ENCODE data around the gene ZC3H14.

ZC3H14 gene

DNA sequence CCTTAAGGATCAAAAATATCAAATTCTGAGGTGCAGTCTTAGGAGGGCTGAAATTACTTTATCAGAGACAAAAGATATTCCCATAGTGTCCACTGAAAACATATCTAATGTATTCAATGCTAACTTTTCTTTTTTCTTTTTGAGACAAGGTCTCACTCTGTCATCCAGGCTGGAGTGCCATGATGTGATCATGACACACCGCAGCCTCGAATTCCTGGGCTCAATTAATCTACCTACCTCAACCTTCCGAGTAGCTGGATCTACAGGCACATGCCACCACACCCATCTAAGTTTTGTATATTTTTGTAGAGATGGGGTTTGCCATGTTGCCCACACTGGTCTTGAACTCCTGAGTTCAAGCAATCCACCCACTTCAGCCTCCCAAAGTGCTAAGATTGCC is 68.3 kb downstream of the ZC3H14 start:
- no peak overlapping the region for H3K4me3 ChIP-seq (ENCODE audit: low read depth in 1 of 2, low read length in 2 of 2)
- TF ChIP-seq EZH2 (IDR thresholded peaks at IDR 0.05; ENCODE audit: borderline replicate concordance, low read depth, low read length, severe bottlenecking), result no peak
- TF ChIP-seq, protein P1, sequence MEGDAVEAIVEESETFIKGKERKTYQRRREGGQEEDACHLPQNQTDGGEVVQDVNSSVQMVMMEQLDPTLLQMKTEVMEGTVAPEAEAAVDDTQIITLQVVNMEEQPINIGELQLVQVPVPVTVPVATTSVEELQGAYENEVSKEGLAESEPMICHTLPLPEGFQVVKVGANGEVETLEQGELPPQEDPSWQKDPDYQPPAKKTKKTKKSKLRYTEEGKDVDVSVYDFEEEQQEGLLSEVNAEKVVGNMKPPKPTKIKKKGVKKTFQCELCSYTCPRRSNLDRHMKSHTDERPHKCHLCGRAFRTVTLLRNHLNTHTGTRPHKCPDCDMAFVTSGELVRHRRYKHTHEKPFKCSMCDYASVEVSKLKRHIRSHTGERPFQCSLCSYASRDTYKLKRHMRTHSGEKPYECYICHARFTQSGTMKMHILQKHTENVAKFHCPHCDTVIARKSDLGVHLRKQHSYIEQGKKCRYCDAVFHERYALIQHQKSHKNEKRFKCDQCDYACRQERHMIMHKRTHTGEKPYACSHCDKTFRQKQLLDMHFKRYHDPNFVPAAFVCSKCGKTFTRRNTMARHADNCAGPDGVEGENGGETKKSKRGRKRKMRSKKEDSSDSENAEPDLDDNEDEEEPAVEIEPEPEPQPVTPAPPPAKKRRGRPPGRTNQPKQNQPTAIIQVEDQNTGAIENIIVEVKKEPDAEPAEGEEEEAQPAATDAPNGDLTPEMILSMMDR (IDR thresholded peaks at IDR 0.05; ENCODE audit: borderline replicate concordance, extremely low read depth, low read length, poor library complexity, severe bottlenecking), result no peak
- DNase-seq (no peak), ATAC-seq (ENCODE audit: insufficient read depth, low read depth) (no peak)
- no peaks in the 10 kb centered on the region for H3K79me2 ChIP-seq (ENCODE audit: insufficient read depth, low read length)
- no peaks in the 10 kb centered on the region for H3K4me1 ChIP-seq (ENCODE audit: insufficient read depth, low read length)
- H3K9me3 ChIP-seq (ENCODE audit: insufficient read depth, low read length, severe bottlenecking), result no peaks in the 10 kb centered on the region
- H3K27ac ChIP-seq (ENCODE audit: low read length), result no peak overlapping the region
- H3K9ac ChIP-seq (ENCODE audit: low read depth, low read length), result no peak overlapping the region
- H2AFZ ChIP-seq (ENCODE audit: low read depth, low read length), result no peak overlapping the region
- H4K20me1 ChIP-seq (ENCODE audit: insufficient read depth, low read length), result no peaks in the 10 kb centered on the region
- H3K4me2 ChIP-seq (ENCODE audit: insufficient read depth, low read length), result no peak overlapping the region
- H3K27me3 ChIP-seq (ENCODE audit: insufficient read depth, low read length, poor library complexity), result no peaks in the 10 kb centered on the region
- peaks cover 5% of the 10 kb centered on the region; the same call in 1 of the 2 replicates for H3K36me3 ChIP-seq (ENCODE audit: insufficient read depth, low read length)

DNA sequence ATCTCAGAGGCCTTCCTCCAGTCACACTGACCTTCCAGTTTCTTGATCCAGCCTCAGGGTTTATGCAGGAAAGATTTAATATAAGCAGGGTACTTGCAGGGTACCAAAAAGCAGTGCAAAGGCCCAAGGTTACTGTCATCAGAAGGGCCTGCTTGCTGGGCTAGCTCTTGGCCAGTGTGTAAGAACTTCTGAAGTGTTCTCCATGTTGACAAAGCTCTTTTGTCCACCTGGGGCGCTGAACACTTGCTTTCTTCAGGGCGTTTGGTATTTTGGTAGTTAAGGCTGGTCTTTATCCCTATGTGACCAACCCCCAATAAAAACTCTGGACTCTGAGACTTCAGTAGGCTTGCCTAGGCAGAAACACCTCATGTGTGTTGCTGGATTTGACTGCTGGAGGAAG is 69.7 kb downstream of the ZC3H14 start:
- H3K9ac ChIP-seq (ENCODE audit: low read depth, low read length), result no peak overlapping the region
- ATAC-seq (ENCODE audit: insufficient read depth, low read depth) (no peak), DNase-seq (no peak)
- H3K27ac ChIP-seq (ENCODE audit: low read length), result no peak overlapping the region
- H3K4me1 ChIP-seq (ENCODE audit: insufficient read depth, low read length), result no peaks in the 10 kb centered on the region
- H4K20me1 ChIP-seq (ENCODE audit: insufficient read depth, low read length), result no peaks in the 10 kb centered on the region
- H3K4me2 ChIP-seq (ENCODE audit: insufficient read depth, low read length), result no peak overlapping the region
- H3K36me3 ChIP-seq (ENCODE audit: insufficient read depth, low read length), result no peaks in the 10 kb centered on the region; the same call in 1 of the 2 replicates
- no peak for TF ChIP-seq EZH2 (IDR thresholded peaks at IDR 0.05; ENCODE audit: borderline replicate concordance, low read depth, low read length, severe bottlenecking)
- TF ChIP-seq, protein P1 (IDR thresholded peaks at IDR 0.05; ENCODE audit: borderline replicate concordance, extremely low read depth, low read length, poor library complexity, severe bottlenecking), result no peak
- H3K9me3 ChIP-seq (ENCODE audit: insufficient read depth, low read length, severe bottlenecking), result no peaks in the 10 kb centered on the region
- no peak overlapping the region for H3K4me3 ChIP-seq (ENCODE audit: low read depth in 1 of 2, low read length in 2 of 2)
- H2AFZ ChIP-seq (ENCODE audit: low read depth, low read length), result no peak overlapping the region
- H3K79me2 ChIP-seq (ENCODE audit: insufficient read depth, low read length), result no peaks in the 10 kb centered on the region
- no peaks in the 10 kb centered on the region for H3K27me3 ChIP-seq (ENCODE audit: insufficient read depth, low read length, poor library complexity)

DNA sequence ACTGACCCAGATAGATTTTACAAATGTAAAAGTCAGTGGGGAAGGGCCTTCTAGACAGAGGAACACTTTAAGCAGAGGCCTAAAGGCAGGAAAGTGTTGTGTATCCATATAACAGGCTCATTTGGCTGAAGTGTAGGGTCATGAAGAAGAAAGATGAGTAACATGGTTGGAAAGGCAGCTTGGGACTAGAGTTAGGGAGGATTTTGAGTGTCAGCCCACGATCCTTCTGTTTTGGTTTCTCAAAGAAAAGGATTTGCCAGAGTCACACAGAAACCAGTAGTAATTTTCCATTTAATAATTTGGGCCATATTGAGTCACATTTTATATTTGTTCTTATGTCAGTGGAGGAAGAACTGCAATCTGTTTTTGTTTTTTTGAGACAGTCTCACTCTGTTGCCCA is 76.4 kb downstream of the ZC3H14 start:
- Histone ChIP-seq H3K4me2 (ENCODE audit: insufficient read depth, low read length) (no peak overlapping the region), H2AFZ (ENCODE audit: low read depth, low read length) (no peak overlapping the region), H3K36me3 (ENCODE audit: insufficient read depth, low read length) (peaks cover 3% of the 10 kb centered on the region; the same call in 1 of the 2 replicates), H3K9me3 (ENCODE audit: insufficient read depth, low read length, severe bottlenecking) (no peaks in the 10 kb centered on the region), H3K4me3 (ENCODE audit: low read depth in 1 of 2, low read length in 2 of 2) (no peak overlapping the region), H3K27ac (ENCODE audit: low read length) (no peak overlapping the region), H3K27me3 (ENCODE audit: insufficient read depth, low read length, poor library complexity) (no peaks in the 10 kb centered on the region), H3K79me2 (ENCODE audit: insufficient read depth, low read length) (no peaks in the 10 kb centered on the region), H3K4me1 (ENCODE audit: insufficient read depth, low read length) (no peaks in the 10 kb centered on the region), H4K20me1 (ENCODE audit: insufficient read depth, low read length) (no peaks in the 10 kb centered on the region), H3K9ac (ENCODE audit: low read depth, low read length) (no peak overlapping the region)
- no peak for ATAC-seq (ENCODE audit: insufficient read depth, low read depth)
- no peak for DNase-seq
- no peak for TF ChIP-seq EZH2 (IDR thresholded peaks at IDR 0.05; ENCODE audit: borderline replicate concordance, low read depth, low read length, severe bottlenecking)
- TF ChIP-seq, protein P1 (IDR thresholded peaks at IDR 0.05; ENCODE audit: borderline replicate concordance, extremely low read depth, low read length, poor library complexity, severe bottlenecking), result no peak

DNA sequence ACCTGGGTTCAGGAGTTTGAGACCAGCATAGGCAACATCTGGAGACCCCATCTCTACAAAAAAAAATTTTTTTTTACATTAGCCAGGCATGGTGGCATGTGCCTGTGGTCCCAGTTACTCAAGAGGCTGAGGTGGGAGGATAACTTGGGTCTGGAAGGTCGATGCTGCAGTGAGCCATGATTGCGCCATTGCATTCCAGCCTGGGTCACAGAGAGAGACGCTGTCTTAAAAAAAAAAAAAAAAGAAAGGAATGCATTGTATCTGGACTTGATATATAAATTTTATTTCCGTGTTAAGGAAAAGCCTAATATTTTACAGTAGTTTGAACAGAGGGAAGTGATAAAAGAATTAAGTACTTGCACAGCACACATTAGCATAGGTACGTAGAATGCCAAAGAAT is 97.2 kb downstream of the ZC3H14 start:
- DNase-seq (no peak), ATAC-seq (ENCODE audit: insufficient read depth, low read depth) (no peak)
- Histone ChIP-seq H3K4me2 (ENCODE audit: insufficient read depth, low read length) (no peak overlapping the region), H4K20me1 (ENCODE audit: insufficient read depth, low read length) (no peaks in the 10 kb centered on the region), H3K4me1 (ENCODE audit: insufficient read depth, low read length) (no peaks in the 10 kb centered on the region), H3K79me2 (ENCODE audit: insufficient read depth, low read length) (no peaks in the 10 kb centered on the region), H3K4me3 (ENCODE audit: low read depth in 1 of 2, low read length in 2 of 2) (no peak overlapping the region), H3K9me3 (ENCODE audit: insufficient read depth, low read length, severe bottlenecking) (no peaks in the 10 kb centered on the region), H3K27ac (ENCODE audit: low read length) (no peak overlapping the region), H3K9ac (ENCODE audit: low read depth, low read length) (no peak overlapping the region), H2AFZ (ENCODE audit: low read depth, low read length) (no peak overlapping the region), H3K36me3 (ENCODE audit: insufficient read depth, low read length) (peaks cover 26% of the 10 kb centered on the region; the same call in 1 of the 2 replicates), H3K27me3 (ENCODE audit: insufficient read depth, low read length, poor library complexity) (no peaks in the 10 kb centered on the region)
- TF ChIP-seq, protein P1 (IDR thresholded peaks at IDR 0.05; ENCODE audit: borderline replicate concordance, extremely low read depth, low read length, poor library complexity, severe bottlenecking), result no peak
- TF ChIP-seq EZH2 (IDR thresholded peaks at IDR 0.05; ENCODE audit: borderline replicate concordance, low read depth, low read length, severe bottlenecking), result no peak

Data from DND-41 (cell line).